ENCODE data around the gene NDUFA13.

DNA sequence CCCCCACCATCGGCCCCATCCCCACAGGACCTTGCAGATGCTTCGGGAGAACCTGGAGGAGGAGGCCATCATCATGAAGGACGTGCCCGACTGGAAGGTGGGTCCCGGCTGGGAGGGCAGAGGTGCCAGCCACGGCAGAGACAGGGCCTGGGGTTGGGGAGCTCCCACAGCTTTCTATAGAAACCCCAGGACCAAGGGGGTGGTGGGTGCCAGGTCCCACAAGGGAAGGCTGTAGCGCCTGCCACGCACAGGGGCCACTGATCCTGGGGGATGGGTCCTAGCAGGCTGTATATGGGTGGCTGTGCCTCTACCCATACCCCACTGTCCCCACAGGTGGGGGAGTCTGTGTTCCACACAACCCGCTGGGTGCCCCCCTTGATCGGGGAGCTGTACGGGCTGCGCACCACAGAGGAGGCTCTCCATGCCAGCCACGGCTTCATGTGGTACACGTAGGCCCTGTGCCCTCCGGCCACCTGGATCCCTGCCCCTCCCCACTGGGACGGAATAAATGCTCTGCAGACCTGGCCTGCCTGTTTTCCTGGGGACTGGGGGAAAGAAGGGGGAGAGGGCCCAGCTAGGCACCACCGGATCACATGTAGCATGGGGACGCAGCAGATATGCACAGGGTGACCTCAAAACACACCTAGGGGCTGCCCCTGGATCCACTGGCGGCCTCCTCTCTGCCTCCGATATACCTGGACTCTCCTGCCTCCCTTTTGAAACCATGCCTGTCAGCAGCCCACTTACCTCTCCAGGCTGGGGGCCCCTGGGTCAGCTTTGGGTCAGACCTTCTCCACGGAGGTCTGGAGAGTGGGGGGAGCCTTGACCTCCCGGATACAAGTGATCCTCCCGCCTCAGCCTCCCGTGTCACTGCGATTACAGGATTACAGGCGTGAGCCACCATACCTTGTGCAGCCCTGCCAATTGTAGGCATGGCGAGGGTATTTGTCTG, 11.9 kb downstream of the NDUFA13 start:
- TF ChIP-seq CTCF (IDR thresholded peaks at IDR 0.05), result no peak
- no peak for TF ChIP-seq POLR2AphosphoS5 (IDR thresholded peaks at IDR 0.05)
- no peak for TF ChIP-seq POLR2A (IDR thresholded peaks at IDR 0.05)
